Mesenchymal stem cell (in vitro differentiated cells and primary cell): Measurements from ENCODE around the gene CROCC2.

Experiments
- DNase-seq: peaks from one replicate; pipeline ENCODE4 v3.0.0-alpha.2; 2013
- H2AFZ ChIP-seq: one replicate; pipeline ENCODE4 v1.6.1; 2013; ENCODE audit warnings: low read depth, mild to moderate bottlenecking, control low read depth, inconsistent platforms, low read length, moderate library complexity
- H2AK5ac ChIP-seq: 2 replicates; pipeline ENCODE4 v1.6.1; 2013; ENCODE audit warnings: low read length, moderate library complexity, mild to moderate bottlenecking, inconsistent platforms; ENCODE audit not compliant: severe bottlenecking
- H2BK120ac ChIP-seq: one replicate; pipeline ENCODE4 v1.6.1; 2013; ENCODE audit warnings: low read depth, mild to moderate bottlenecking, inconsistent platforms, low read length, moderate library complexity
- H2BK12ac ChIP-seq, 2 experiments: one replicate each; pipeline ENCODE4 v1.6.1; 2013; ENCODE audit warnings: inconsistent platforms in 2 of 2, low read length in 2 of 2, mild to moderate bottlenecking in 2 of 2, moderate library complexity in 2 of 2, control low read depth in 1 of 2
- H2BK15ac ChIP-seq: one replicate; pipeline ENCODE4 v1.6.1; 2013; ENCODE audit warnings: mild to moderate bottlenecking, low read depth, inconsistent platforms; ENCODE audit not compliant: poor library complexity, severe bottlenecking
- H2BK5ac ChIP-seq: 2 replicates; pipeline ENCODE4 v1.6.1; 2013; ENCODE audit warnings: low read depth, mild to moderate bottlenecking, low read length, control low read depth, inconsistent platforms; ENCODE audit not compliant: poor library complexity, severe bottlenecking
- H3K14ac ChIP-seq, 2 experiments: one replicate each; pipeline ENCODE4 v1.6.1; 2013; ENCODE audit warnings: inconsistent platforms in 2 of 2, low read length in 2 of 2, control low read depth in 1 of 2, mild to moderate bottlenecking in 1 of 2, moderate library complexity in 1 of 2
- H3K18ac ChIP-seq, 2 experiments: one replicate each; pipeline ENCODE4 v1.6.1; 2013; ENCODE audit warnings: inconsistent platforms in 2 of 2, low read length in 2 of 2, control low read depth in 1 of 2, low read depth in 1 of 2, mild to moderate bottlenecking in 1 of 2
- H3K23ac ChIP-seq, 2 experiments: one replicate each; pipeline ENCODE4 v1.6.1; 2013; ENCODE audit warnings: inconsistent platforms in 2 of 2, low read length in 2 of 2, mild to moderate bottlenecking in 2 of 2, moderate library complexity in 2 of 2, control low read depth in 1 of 2
- H3K27ac ChIP-seq: 2 replicates; pipeline ENCODE4 v1.5.1; 2013; ENCODE audit warnings: mild to moderate bottlenecking, moderate library complexity, low read length, control low read depth, inconsistent platforms; ENCODE audit not compliant: poor library complexity, severe bottlenecking
- H3K27me3 ChIP-seq, 2 experiments: 2 replicates each; pipeline versions ENCODE4 v1.6.1 to v1.7.0; 2013; ENCODE audit warnings: low read length in 2 of 2, mild to moderate bottlenecking in 2 of 2, moderate library complexity in 2 of 2, control low read depth in 1 of 2, inconsistent platforms in 1 of 2; ENCODE audit not compliant: control insufficient read depth in 1 of 2, insufficient read depth in 1 of 2
- H3K36me3 ChIP-seq, 2 experiments: 2 replicates each; pipeline versions ENCODE4 v1.6.1 to v1.7.0; 2013; ENCODE audit warnings: low read length in 2 of 2, control low read depth in 1 of 2, inconsistent platforms in 1 of 2, low read depth in 1 of 2, mild to moderate bottlenecking in 1 of 2; ENCODE audit not compliant: insufficient read depth in 2 of 2, control insufficient read depth in 1 of 2
- H3K4ac ChIP-seq, 2 experiments: one replicate each; pipeline ENCODE4 v1.6.1; 2013; ENCODE audit warnings: inconsistent platforms in 2 of 2, low read length in 2 of 2, mild to moderate bottlenecking in 2 of 2, moderate library complexity in 2 of 2, control low read depth in 1 of 2, low read depth in 1 of 2
- H3K4me1 ChIP-seq: 2 replicates; pipeline ENCODE4 v1.6.1; 2013; ENCODE audit warnings: low read depth, low read length, control low read depth; ENCODE audit not compliant: control insufficient read depth, insufficient read depth
- H3K4me2 ChIP-seq: 2 replicates; pipeline ENCODE4 v1.6.1; 2013; ENCODE audit warnings: low read length, mild to moderate bottlenecking, inconsistent platforms; ENCODE audit not compliant: poor library complexity, severe bottlenecking
- H3K4me3 ChIP-seq, 2 experiments: 2 replicates each; pipeline versions ENCODE4 v1.5.1 to v1.7.0; 2013; ENCODE audit warnings: low read length in 2 of 2, mild to moderate bottlenecking in 2 of 2, control low read depth in 1 of 2, low read depth in 1 of 2; ENCODE audit not compliant: insufficient read depth in 1 of 2
- H3K79me1 ChIP-seq: replicated peaks from 2 replicates; pipeline ENCODE4 v1.6.1; 2013; ENCODE audit warnings: mild to moderate bottlenecking, control low read depth, low read length, inconsistent platforms; ENCODE audit not compliant: poor library complexity, severe bottlenecking
- H3K9ac ChIP-seq: 2 replicates; pipeline ENCODE4 v1.7.0; 2013; ENCODE audit warnings: mild to moderate bottlenecking, low read length, moderate library complexity
- H3K9me3 ChIP-seq: 2 replicates; pipeline ENCODE4 v1.7.0; 2013; ENCODE audit warnings: mild to moderate bottlenecking, low read length; ENCODE audit not compliant: control insufficient read depth
- H4K8ac ChIP-seq: one replicate; pipeline ENCODE4 v1.6.1; 2013; ENCODE audit warnings: inconsistent platforms, mild to moderate bottlenecking, low read length, moderate library complexity
- H4K91ac ChIP-seq: one replicate; pipeline ENCODE4 v1.6.1; 2013; ENCODE audit warnings: mild to moderate bottlenecking, low read length, inconsistent platforms
- WGBS: methylation state at CpG from one replicate; pipeline ENCODE4 v1.1.7; 2013; ENCODE audit warnings: mixed read lengths; 5-methylcytosine and 5-hydroxymethylcytosine counted together

CROCC2 gene

GRCh38 chr2:240884221-240884620, 21.9 kb upstream of the CROCC2 start:
- 62% methylated on average over 2 of the region's 2 CpGs for WGBS
- H3K27ac ChIP-seq, result no peak overlapping the region
- H3K23ac ChIP-seq, result no peak overlapping the region
- no peak overlapping the region for H2BK15ac ChIP-seq
- no peak overlapping the region for H2BK5ac ChIP-seq
- H3K9ac ChIP-seq, result no peak overlapping the region
- no peak overlapping the region for H4K8ac ChIP-seq
- no peak overlapping the region for H2BK120ac ChIP-seq
- DNase-seq, result no peak
- H3K4me1 ChIP-seq, result no peaks in the 10 kb centered on the region
- no peaks in the 10 kb centered on the region for H3K36me3 ChIP-seq
- no peaks in the 10 kb centered on the region for H3K9me3 ChIP-seq
- H3K14ac ChIP-seq, result no peak overlapping the region
- no peak overlapping the region for H3K4me2 ChIP-seq
- H2AK5ac ChIP-seq, result no peak overlapping the region
- peaks cover 6% of the 10 kb centered on the region in 2 experiments for H3K27me3 ChIP-seq
- H3K4me3 ChIP-seq, result no peak overlapping the region
- no peak overlapping the region for H2BK12ac ChIP-seq
- H3K4ac ChIP-seq, result no peak overlapping the region
- H2AFZ ChIP-seq, result no peak overlapping the region
- H3K18ac ChIP-seq, result no peak overlapping the region
- H4K91ac ChIP-seq, result no peak overlapping the region
- H3K79me1 ChIP-seq, result no peaks in the 10 kb centered on the region

DNA sequence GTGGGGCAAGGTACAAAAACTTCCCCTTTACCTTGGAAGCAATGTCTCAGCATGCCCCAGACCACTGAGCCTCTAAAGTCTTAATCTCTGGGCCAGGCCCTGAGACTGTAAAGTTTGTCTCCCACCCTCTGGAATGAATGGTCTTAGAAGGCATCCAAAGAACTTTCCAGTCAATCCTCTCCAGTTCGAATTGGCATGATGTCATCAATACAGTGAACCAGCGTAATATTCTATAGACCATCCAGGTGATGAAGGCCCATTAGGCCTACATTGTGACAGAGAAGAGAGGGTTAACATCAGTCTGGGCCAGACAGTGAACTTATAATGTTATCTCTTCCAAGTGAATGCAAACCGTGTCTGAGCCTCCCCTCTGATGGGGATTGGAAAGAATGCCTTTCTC, 21.4 kb upstream of the CROCC2 start:
- Histone ChIP-seq H2AFZ (no peak overlapping the region), H2BK15ac (no peak overlapping the region), H2AK5ac (no peak overlapping the region), H3K4me2 (no peak overlapping the region), H4K91ac (no peak overlapping the region), H3K14ac (no peak overlapping the region), H3K23ac (no peak overlapping the region), H3K4ac (no peak overlapping the region), H2BK120ac (no peak overlapping the region), H2BK12ac (no peak overlapping the region), H3K4me1 (no peaks in the 10 kb centered on the region), H3K18ac (no peak overlapping the region), H3K9me3 (no peaks in the 10 kb centered on the region), H3K4me3 (no peak overlapping the region), H3K27ac (no peak overlapping the region), H3K79me1 (no peaks in the 10 kb centered on the region), H2BK5ac (no peak overlapping the region), H3K27me3 (peaks cover 5 to 6% of the 10 kb centered on the region in 2 experiments), H3K9ac (no peak overlapping the region), H4K8ac (no peak overlapping the region), H3K36me3 (no peaks in the 10 kb centered on the region)
- WGBS, result 69% methylated on average over 2 of the region's 3 CpGs
- DNase-seq, result no peak

GRCh38 chr2:240885566-240885965, 20.6 kb upstream of the CROCC2 start:
- no peak overlapping the region for H4K91ac ChIP-seq
- H3K9ac ChIP-seq, result no peak overlapping the region
- DNase-seq, result no peak
- H3K14ac ChIP-seq, result no peak overlapping the region
- no peak overlapping the region for H3K23ac ChIP-seq
- no peak overlapping the region for H3K27ac ChIP-seq
- no peak overlapping the region for H3K4ac ChIP-seq
- no peak overlapping the region for H2BK15ac ChIP-seq
- no peak overlapping the region for H3K4me2 ChIP-seq
- no peaks in the 10 kb centered on the region for H3K79me1 ChIP-seq
- no peak overlapping the region for H3K4me3 ChIP-seq
- WGBS, result 55% methylated on average over 1 of the region's 1 CpG
- H3K9me3 ChIP-seq, result no peaks in the 10 kb centered on the region
- no peak overlapping the region for H2BK120ac ChIP-seq
- H3K18ac ChIP-seq, result no peak overlapping the region
- no peaks in the 10 kb centered on the region for H3K4me1 ChIP-seq
- H2AK5ac ChIP-seq, result no peak overlapping the region
- H2BK5ac ChIP-seq, result no peak overlapping the region
- no peak overlapping the region for H2AFZ ChIP-seq
- H3K36me3 ChIP-seq, result no peaks in the 10 kb centered on the region
- H2BK12ac ChIP-seq, result no peak overlapping the region
- H3K27me3 ChIP-seq, result peaks cover 5 to 6% of the 10 kb centered on the region in 2 experiments
- no peak overlapping the region for H4K8ac ChIP-seq

- H4K8ac ChIP-seq, result no peak overlapping the region
- no peak overlapping the region for H3K9ac ChIP-seq
- no peak overlapping the region for H3K14ac ChIP-seq
- H3K23ac ChIP-seq, result no peak overlapping the region
- H3K4me3 ChIP-seq, result no peak overlapping the region
- H3K27me3 ChIP-seq, result peaks cover 6% of the 10 kb centered on the region in 2 experiments
- DNase-seq, result no peak
- H3K9me3 ChIP-seq, result no peaks in the 10 kb centered on the region
- no peak overlapping the region for H3K27ac ChIP-seq
- H3K4me1 ChIP-seq, result no peaks in the 10 kb centered on the region
- no peak overlapping the region for H4K91ac ChIP-seq
- no peak overlapping the region for H2BK120ac ChIP-seq
- 80% methylated on average over 3 of the region's 5 CpGs for WGBS
- H3K79me1 ChIP-seq, result no peaks in the 10 kb centered on the region
- no peak overlapping the region for H3K4me2 ChIP-seq
- no peak overlapping the region for H3K18ac ChIP-seq
- no peak overlapping the region for H2AFZ ChIP-seq
- no peak overlapping the region for H2BK5ac ChIP-seq
- no peak overlapping the region for H2BK12ac ChIP-seq
- no peaks in the 10 kb centered on the region for H3K36me3 ChIP-seq
- H2BK15ac ChIP-seq, result no peak overlapping the region
- no peak overlapping the region for H3K4ac ChIP-seq
- H2AK5ac ChIP-seq, result no peak overlapping the region
Measured at GRCh38 chr2:240886023-240886565, 20.0 kb upstream of the CROCC2 start.
